ENCODE results near the gene CEBPZ.

GRCh38 chr2:37156857-37157714 lies 74.3 kb downstream of the CEBPZ start, which contains the start of gene EIF2AK2:
- no peak for TF ChIP-seq CTCF (conservative IDR thresholded peaks at IDR 0.05 in 1 of 2, IDR thresholded peaks at IDR 0.05 in 1 of 2; ENCODE audit: low read depth in 1 of 2, low read length in 2 of 2)
- TF ChIP-seq EZH2 (IDR thresholded peaks at IDR 0.05; ENCODE audit: low read length, missing control alignments), result no peak
